B cell (primary cell): ENCODE data around the gene TLR4. TPM values are rescaled to one million over a fixed set of nuclear protein-coding genes. Genes with fewer than 3 reads are reported as not detected.

ENCODE experiments used
- ATAC-seq: fragments of 200-7000 bp; cut with Tn5 transposase; one replicate; pipeline ENCODE4 v1.10.0; 2021; ENCODE audit warnings: low read depth, mild to moderate bottlenecking, moderate number of reproducible peaks, moderate library complexity
- CTCF ChIA-PET: fragments of 350-600 bp; sonication (Branson Sonifier 250); formaldehyde crosslinking; loops from one replicate; lab custom pipeline; 2021; ENCODE audit warnings: antibody characterized with exemption, inconsistent platforms; lab: Charles Lee
- POLR2A ChIA-PET: fragments of 350-600 bp; sonication (Branson Sonifier 250); formaldehyde crosslinking; loops from one replicate; lab custom pipeline; 2021; ENCODE audit warnings: antibody characterized with exemption; lab: Charles Lee
- DNase-seq: peaks from one replicate; pipeline ENCODE4 v3.0.0; 2013
- H2AFZ ChIP-seq: 2 replicates; pipeline ENCODE4 v1.6.1; 2012; ENCODE audit warnings: mild to moderate bottlenecking, low read depth, low read length; ENCODE audit not compliant: insufficient read depth, poor library complexity, severe bottlenecking
- H3K27ac ChIP-seq, 2 donors: 1 replicate in 1 of 2; 2 replicates in 1 of 2; pipeline ENCODE4 v1.5.1; 2012 to 2013; ENCODE audit warnings: low read length in 2 of 2, mild to moderate bottlenecking in 2 of 2, moderate library complexity in 1 of 2
- H3K27me3 ChIP-seq, 4 experiments: fragments of 200-600 bp in 1 of 4; sonication (generic) in 1 of 4; replicated peaks in 1 of 4; 1 replicate in 2 of 4; 2 replicates in 2 of 4; pipeline versions ENCODE4 v1.6.1 to v1.7.0; 2013 to 2016; ENCODE audit warnings: low read length in 3 of 4, mild to moderate bottlenecking in 2 of 4, mixed read lengths in 1 of 4, moderate library complexity in 1 of 4; ENCODE audit not compliant: insufficient read depth in 4 of 4, control insufficient read depth in 3 of 4; ENCODE audit errors: control extremely low read depth in 1 of 4
- H3K36me3 ChIP-seq, 2 experiments: replicated peaks in 1 of 2; 1 replicate in 1 of 2; 2 replicates in 1 of 2; pipeline versions ENCODE4 v1.6.1 to v1.7.1; 2013; ENCODE audit warnings: low read length in 1 of 2; ENCODE audit not compliant: insufficient read depth in 2 of 2, control insufficient read depth in 1 of 2; ENCODE audit errors: control extremely low read depth in 1 of 2, extremely low read depth in 1 of 2
- H3K4me1 ChIP-seq, 2 donors: fragments of 200-600 bp in 1 of 2; sonication (generic) in 1 of 2; 1 replicate in 1 of 2; 2 replicates in 1 of 2; pipeline versions ENCODE4 v1.5.1 to v1.6.1; 2013 to 2017; ENCODE audit warnings: low read length in 2 of 2; ENCODE audit not compliant: control insufficient read depth in 2 of 2, insufficient read depth in 2 of 2
- H3K4me2 ChIP-seq: replicated peaks from 2 replicates; pipeline ENCODE3; 2012; ENCODE audit warnings: mild to moderate bottlenecking, low read depth, low read length; ENCODE audit not compliant: poor library complexity, severe bottlenecking
- H3K4me3 ChIP-seq, 5 experiments: fragments of 200-600 bp in 1 of 5; sonication (generic) in 1 of 5; 1 replicate in 3 of 5; 2 replicates in 2 of 5; pipeline versions ENCODE4 v1.5.1 to v1.7.0; 2011 to 2016; ENCODE audit warnings: low read length in 4 of 5, mild to moderate bottlenecking in 4 of 5, low read depth in 2 of 5, control low read depth in 1 of 5, moderate library complexity in 1 of 5; ENCODE audit not compliant: insufficient read depth in 1 of 5; ENCODE audit errors: control extremely low read depth in 1 of 5, extremely low read depth in 1 of 5
- H3K79me2 ChIP-seq: fragments of 200-600 bp; sonication (generic); one replicate; pipeline ENCODE4 v1.6.0; 2016; ENCODE audit warnings: low read length; ENCODE audit not compliant: control insufficient read depth, insufficient read depth
- H3K9ac ChIP-seq: fragments of 200-600 bp; sonication (generic); 2 replicates; pipeline ENCODE4 v1.6.1; 2017; ENCODE audit warnings: mild to moderate bottlenecking, low read length, moderate library complexity
- H3K9me3 ChIP-seq, 3 donors: one replicate each; pipeline versions ENCODE4 v1.6.1 to v1.7.1; 2013; ENCODE audit warnings: low read length in 2 of 3; ENCODE audit not compliant: control insufficient read depth in 2 of 3, insufficient read depth in 1 of 3; ENCODE audit errors: control extremely low read depth in 1 of 3
- H4K20me1 ChIP-seq: 2 replicates; pipeline ENCODE4 v1.6.0; 2012; ENCODE audit warnings: mild to moderate bottlenecking, low read length; ENCODE audit not compliant: insufficient read depth, control insufficient read depth, poor library complexity, severe bottlenecking
- H3K27ac Mint-ChIP-seq: one replicate; pipeline ENCODE4 v1.8.0; 2021; ENCODE audit warnings: mixed read lengths
- H3K27me3 Mint-ChIP-seq: one replicate; pipeline ENCODE4 v1.8.0; 2021; ENCODE audit warnings: mixed read lengths
- H3K4me1 Mint-ChIP-seq: one replicate; pipeline ENCODE4 v1.8.0; 2021; ENCODE audit warnings: mixed read lengths
- H3K4me3 Mint-ChIP-seq: one replicate; pipeline ENCODE4 v1.8.0; 2021; ENCODE audit warnings: mixed read lengths
- H3K9me3 Mint-ChIP-seq: one replicate; pipeline ENCODE4 v1.8.0; 2022; ENCODE audit warnings: mixed read lengths; ENCODE audit not compliant: insufficient read depth
- CTCF ChIP-seq: fragments of 200-600 bp; IDR thresholded peaks from one replicate; pipeline ENCODE4 v1.8.0; 2022; ENCODE audit warnings: antibody characterized with exemption, mild to moderate bottlenecking
- EZH2 ChIP-seq: IDR thresholded peaks from 2 replicates; pipeline ENCODE4 v1.6.1; 2012; ENCODE audit warnings: borderline replicate concordance, low read depth, mild to moderate bottlenecking, moderate library complexity, low read length; ENCODE audit not compliant: insufficient read depth, poor library complexity, severe bottlenecking
- WGBS: methylation state at CpG from one replicate; pipeline ENCODE4 v1.1.5; 2013; ENCODE audit warnings: missing lambda C conversion rate; ENCODE audit not compliant: insufficient coverage; 5-methylcytosine and 5-hydroxymethylcytosine counted together
- intact Hi-C: fragments of 100-400 bp; cut with micrococcal nuclease; formaldehyde crosslinking; loops from one replicate; pipeline ENCODE4 v1.10.0; 2022
- polyA plus RNA-seq: library from polyadenylated mRNA; depleted of rRNA; stranded (reverse); fragments of >200 nt; gene quantifications from 2 replicates; pipeline ENCODE4 v1.2.3, GENCODE V29; 2012
- total RNA-seq, 2 donors: library from RNA; stranded (reverse); fragments of 120-200 nt in 1 of 2; gene quantifications; 1 replicate in 1 of 2; 2 replicates in 1 of 2; pipeline versions ENCODE4 v1.2.3 to v1.2.4, GENCODE V29; 2013 to 2022

Gene TLR4
- total and polyA plus RNA-seq, 2 donors (not counting 1 experiment from before 2014, with no cell fraction given) = 0.51 to 3.7 TPM

GRCh38 chr9:117687532-117687931 is 16.7 kb upstream of the TLR4 start:
- ATAC-seq (no peak), DNase-seq (no peak)
- Histone ChIP-seq H3K4me1 (no peaks in the 10 kb centered on the region), H3K79me2 (no peaks in the 10 kb centered on the region), H3K36me3 (no peaks in the 10 kb centered on the region), H3K27ac (no peak overlapping the region), H3K9ac (no peak overlapping the region), H4K20me1 (no peaks in the 10 kb centered on the region), H3K4me3 (no peak overlapping the region), H3K4me2 (no peak overlapping the region), H3K27me3 (peaks cover 0 to 11% (median 2%) of the 10 kb centered on the region in 4 experiments), H2AFZ (no peak overlapping the region), H3K9me3 (no peaks in the 10 kb centered on the region)
- Mint-ChIP-seq H3K4me3 (no peak overlapping the region), H3K9me3 (no peaks in the 10 kb centered on the region), H3K4me1 (no peaks in the 10 kb centered on the region), H3K27ac (no peak overlapping the region), H3K27me3 (peaks cover 39% of the 10 kb centered on the region)
- POLR2A ChIA-PET = no interaction called here
- TF ChIP-seq CTCF = no peak
- no peak for TF ChIP-seq EZH2
- CTCF ChIA-PET = no interaction called here
- 100% methylated on average over 1 of the region's 2 CpGs for WGBS
- intact Hi-C loops = no loop called here

GRCh38 chr9:117691367-117691766 is 12.8 kb upstream of the TLR4 start:
- Histone ChIP-seq H3K4me2 (no peak overlapping the region), H2AFZ (no peak overlapping the region), H3K9ac (no peak overlapping the region), H3K4me1 (no peaks in the 10 kb centered on the region), H3K27ac (no peak overlapping the region), H3K4me3 (no peak overlapping the region), H3K9me3 (no peaks in the 10 kb centered on the region), H3K36me3 (no peaks in the 10 kb centered on the region), H3K27me3 (peaks cover 0 to 7% (median 2%) of the 10 kb centered on the region in 4 experiments), H3K79me2 (no peaks in the 10 kb centered on the region), H4K20me1 (no peaks in the 10 kb centered on the region)
- Mint-ChIP-seq H3K27me3 (peaks cover 32% of the 10 kb centered on the region), H3K4me1 (peaks cover 2% of the 10 kb centered on the region), H3K27ac (no peak overlapping the region), H3K4me3 (no peak overlapping the region), H3K9me3 (no peaks in the 10 kb centered on the region)
- ATAC-seq = no peak
- ChIA-PET CTCF (no interaction called here), POLR2A (no interaction called here)
- intact Hi-C loops = no loop called here
- no peak for DNase-seq
- TF ChIP-seq CTCF = no peak
- TF ChIP-seq EZH2 = no peak
